ENCODE results near the gene SIX2. TPM values are rescaled to one million over a fixed set of nuclear protein-coding genes. Genes with fewer than 3 reads are reported as not detected.

Gene SIX2
- under 1 TPM; 0.04 to 0.09 TPM for polyA plus RNA-seq

DNA sequence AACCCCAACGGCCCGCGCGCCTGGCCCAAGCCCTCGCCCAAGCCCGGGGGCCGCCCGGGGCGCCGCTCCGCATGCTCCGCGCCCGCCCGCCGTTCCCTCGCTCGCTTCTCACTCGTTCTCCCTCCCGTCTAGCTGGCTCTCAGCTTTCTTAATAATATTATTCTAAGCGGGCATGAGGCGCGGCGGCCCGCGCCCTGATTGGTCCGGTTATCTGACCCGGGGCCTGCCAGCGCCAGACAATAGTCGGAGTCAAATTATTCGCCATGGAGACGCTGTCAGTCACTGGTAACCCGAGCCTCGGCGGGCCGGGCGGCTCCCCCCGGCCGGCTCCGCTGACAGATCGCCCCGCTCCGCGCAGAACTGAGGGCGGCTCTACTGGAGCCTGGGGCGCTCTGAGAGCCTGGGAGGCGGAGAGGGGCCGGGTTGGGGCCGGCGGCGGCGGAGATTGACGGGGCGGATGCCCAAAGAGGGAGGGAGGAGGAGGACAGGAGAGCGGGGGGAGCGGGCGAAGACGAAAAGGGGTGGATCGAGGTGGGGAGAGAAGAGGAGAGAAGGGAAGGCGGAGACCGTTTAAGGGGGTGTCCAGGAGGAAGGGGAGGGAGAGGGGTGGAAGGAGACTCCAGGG is at the start of gene SIX2:
TSS of gene SIX2 (minus strand) at position 150 of the 625 bp plus-strand sequence. CDS start 342 bp downstream, outside the sequence.
- H3K4me1 ChIP-seq (ENCODE audit: control insufficient read depth in 2 of 2, insufficient read depth in 2 of 2, low read length in 1 of 2): peaks cover 10 to 27% of the 10 kb centered on the region in 2 donors
- WGBS, 2 donors: 1 to 2% methylated on average over 48 to 61 of the region's 61 CpGs
- no peaks in the 10 kb centered on the region for H3K36me3 ChIP-seq (ENCODE audit: control insufficient read depth in 2 of 2, insufficient read depth in 2 of 2, low read length in 1 of 2)
- peak within 1 kb of the TSS; percentile 38 to 42 for H3K4me3 ChIP-seq (ENCODE audit: low read depth in 1 of 2, low read length in 2 of 2)
- H3K27ac ChIP-seq (ENCODE audit: low read depth in 2 of 2, low read length in 1 of 2): no peak within 1 kb of the TSS
- H3K27me3 ChIP-seq (ENCODE audit: control insufficient read depth in 1 of 2, insufficient read depth in 2 of 2, low read length in 2 of 2): peaks cover 12 to 34% of the 10 kb centered on the region in 2 donors
- peaks cover 0 to 3% of the 10 kb centered on the region in 2 donors for H3K9me3 ChIP-seq (ENCODE audit: control insufficient read depth in 2 of 2, insufficient read depth in 1 of 2, low read depth in 1 of 2, low read length in 1 of 2)

DNA sequence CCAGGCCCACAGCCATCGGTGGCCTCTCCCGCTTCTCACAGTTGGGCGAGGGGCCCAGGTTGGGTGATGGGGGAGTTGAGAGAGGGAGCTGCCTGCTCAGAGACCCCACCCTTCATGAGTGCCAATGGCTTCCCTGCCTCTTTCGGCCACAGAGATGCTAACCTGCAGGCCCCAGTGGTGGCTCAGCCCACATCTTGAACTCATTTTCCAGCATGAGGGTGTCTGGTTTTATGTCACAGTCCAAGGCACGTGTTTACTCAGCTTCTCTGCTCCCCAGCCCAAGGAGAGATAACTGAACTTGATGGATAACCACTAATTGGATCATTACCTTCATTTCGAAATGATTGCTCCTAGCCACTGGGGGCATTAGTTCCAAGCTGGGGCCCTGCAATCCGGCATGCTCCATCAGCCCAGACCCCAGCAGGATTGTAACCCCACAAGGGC is 45.9 kb upstream of the SIX2 start:
- no peak overlapping the region for H3K27ac ChIP-seq (ENCODE audit: low read depth in 2 of 2, low read length in 1 of 2)
- no peaks in the 10 kb centered on the region for H3K4me1 ChIP-seq (ENCODE audit: control insufficient read depth in 2 of 2, insufficient read depth in 2 of 2, low read length in 1 of 2)
- H3K4me3 ChIP-seq (ENCODE audit: low read depth in 1 of 2, low read length in 2 of 2): no peak overlapping the region
- no peaks in the 10 kb centered on the region for H3K27me3 ChIP-seq (ENCODE audit: control insufficient read depth in 1 of 2, insufficient read depth in 2 of 2, low read length in 2 of 2)
- no peaks in the 10 kb centered on the region for H3K9me3 ChIP-seq (ENCODE audit: control insufficient read depth in 2 of 2, insufficient read depth in 1 of 2, low read depth in 1 of 2, low read length in 1 of 2)
- no peaks in the 10 kb centered on the region for H3K36me3 ChIP-seq (ENCODE audit: control insufficient read depth in 2 of 2, insufficient read depth in 2 of 2, low read length in 1 of 2)
- WGBS, 2 donors: 77 to 81% methylated on average over 7 of the region's 7 CpGs

DNA sequence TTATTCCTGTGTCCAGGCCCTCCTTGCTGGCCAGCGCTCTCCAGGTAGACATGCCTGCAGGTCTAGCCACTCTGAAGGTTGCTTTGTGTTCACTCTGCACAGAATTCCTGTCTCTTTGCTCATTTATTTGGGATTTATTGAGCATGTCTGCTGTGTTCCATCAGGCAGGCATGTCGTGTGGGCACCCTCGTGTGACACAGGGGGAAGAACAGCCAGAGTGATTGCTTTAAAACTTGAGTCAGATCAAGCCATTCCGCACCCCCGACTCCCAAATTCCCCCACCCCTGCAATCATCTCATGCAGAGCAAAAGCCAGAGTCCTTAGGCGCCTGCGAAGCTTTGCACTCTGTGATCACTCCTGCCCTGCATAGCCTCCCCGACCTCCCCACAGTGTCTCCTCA is 44.7 kb upstream of the SIX2 start:
- H3K27ac ChIP-seq (ENCODE audit: low read depth in 2 of 2, low read length in 1 of 2): no peak overlapping the region
- WGBS, 2 donors: 68 to 79% methylated on average over 8 of the region's 8 CpGs
- no peak overlapping the region for H3K4me3 ChIP-seq (ENCODE audit: low read depth in 1 of 2, low read length in 2 of 2)

DNA sequence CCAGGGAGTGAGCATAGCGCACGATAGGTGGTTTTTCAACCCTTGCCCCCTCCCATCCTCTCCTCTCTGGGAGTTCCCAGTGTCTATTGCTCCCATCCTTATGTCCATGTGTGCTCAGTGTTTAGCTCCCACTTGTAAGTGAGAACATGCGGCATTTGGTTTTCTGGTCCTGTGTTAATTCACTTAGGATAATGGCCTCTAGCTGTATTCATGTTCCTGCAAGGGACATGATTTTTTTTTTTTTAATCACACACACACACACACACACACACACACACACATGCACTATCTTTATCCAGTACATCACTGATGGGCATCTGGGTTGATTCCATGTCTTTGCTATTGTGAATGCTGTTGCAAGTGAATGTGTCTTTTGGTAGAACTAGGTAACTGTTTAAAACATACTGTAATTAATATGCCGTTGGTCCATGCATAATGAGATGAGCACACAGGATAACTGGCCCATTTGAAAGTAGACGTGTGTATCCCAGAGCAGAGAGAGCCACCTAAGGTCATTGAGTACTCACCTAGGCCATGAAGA is 43.2 kb upstream of the SIX2 start:
- Histone ChIP-seq H3K4me1 (ENCODE audit: control insufficient read depth in 2 of 2, insufficient read depth in 2 of 2, low read length in 1 of 2) (no peaks in the 10 kb centered on the region), H3K4me3 (ENCODE audit: low read depth in 1 of 2, low read length in 2 of 2) (no peak overlapping the region), H3K27me3 (ENCODE audit: control insufficient read depth in 1 of 2, insufficient read depth in 2 of 2, low read length in 2 of 2) (no peaks in the 10 kb centered on the region), H3K27ac (ENCODE audit: low read depth in 2 of 2, low read length in 1 of 2) (no peak overlapping the region), H3K9me3 (ENCODE audit: control insufficient read depth in 2 of 2, insufficient read depth in 1 of 2, low read depth in 1 of 2, low read length in 1 of 2) (no peaks in the 10 kb centered on the region), H3K36me3 (ENCODE audit: control insufficient read depth in 2 of 2, insufficient read depth in 2 of 2, low read length in 1 of 2) (no peaks in the 10 kb centered on the region)
- 90% methylated on average over 5 of the region's 5 CpGs for WGBS, 2 donors

More for the DNA sequence above, 44.7 kb upstream of the SIX2 start:
- Histone ChIP-seq H3K36me3 (ENCODE audit: control insufficient read depth in 2 of 2, insufficient read depth in 2 of 2, low read length in 1 of 2) (no peaks in the 10 kb centered on the region), H3K9me3 (ENCODE audit: control insufficient read depth in 2 of 2, insufficient read depth in 1 of 2, low read depth in 1 of 2, low read length in 1 of 2) (no peaks in the 10 kb centered on the region), H3K27me3 (ENCODE audit: control insufficient read depth in 1 of 2, insufficient read depth in 2 of 2, low read length in 2 of 2) (no peaks in the 10 kb centered on the region), H3K4me1 (ENCODE audit: control insufficient read depth in 2 of 2, insufficient read depth in 2 of 2, low read length in 1 of 2) (no peaks in the 10 kb centered on the region)

DNA sequence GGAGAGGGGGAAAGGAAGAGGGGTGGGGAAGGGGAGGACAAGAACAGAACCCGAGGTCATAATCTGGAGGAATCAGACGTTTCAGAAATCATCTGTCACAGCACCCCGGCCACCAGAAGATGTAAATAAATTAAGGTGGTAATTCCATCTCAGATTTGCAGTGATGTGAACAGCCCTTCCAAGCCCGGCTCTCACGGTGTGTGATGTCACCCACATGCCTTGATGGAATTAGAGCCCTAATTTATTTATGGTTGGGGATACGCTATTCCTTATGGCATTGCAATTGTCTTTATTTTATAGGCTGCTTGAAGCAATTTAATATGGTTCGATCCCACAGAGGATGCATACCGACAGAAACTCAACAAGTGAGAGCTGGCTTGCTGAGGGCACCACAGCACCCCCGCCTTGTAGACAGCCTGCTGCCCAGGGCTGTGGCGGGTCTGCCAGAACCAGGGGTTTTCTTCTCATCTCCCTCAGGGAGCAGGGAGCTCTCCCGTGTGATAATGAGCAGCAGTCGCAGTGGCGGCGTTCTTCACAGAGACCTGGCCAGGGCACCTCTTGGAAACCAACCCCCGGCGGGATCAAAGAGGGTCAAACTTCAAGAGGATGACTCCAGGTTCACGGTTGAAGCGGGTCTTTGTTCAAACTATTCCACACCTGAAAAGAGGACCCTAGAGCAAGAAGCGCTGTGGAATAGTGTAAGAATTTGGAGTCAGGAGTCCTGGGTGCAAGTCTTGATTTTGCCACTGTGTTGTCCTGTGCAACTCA is 40.5 kb upstream of the SIX2 start:
- Histone ChIP-seq H3K9me3 (ENCODE audit: control insufficient read depth in 2 of 2, insufficient read depth in 1 of 2, low read depth in 1 of 2, low read length in 1 of 2) (no peaks in the 10 kb centered on the region), H3K27me3 (ENCODE audit: control insufficient read depth in 1 of 2, insufficient read depth in 2 of 2, low read length in 2 of 2) (no peaks in the 10 kb centered on the region), H3K4me3 (ENCODE audit: low read depth in 1 of 2, low read length in 2 of 2) (no peak overlapping the region), H3K36me3 (ENCODE audit: control insufficient read depth in 2 of 2, insufficient read depth in 2 of 2, low read length in 1 of 2) (no peaks in the 10 kb centered on the region), H3K4me1 (ENCODE audit: control insufficient read depth in 2 of 2, insufficient read depth in 2 of 2, low read length in 1 of 2) (no peaks in the 10 kb centered on the region), H3K27ac (ENCODE audit: low read depth in 2 of 2, low read length in 1 of 2) (no peak overlapping the region)
- 86 to 87% methylated on average over 19 of the region's 19 CpGs for WGBS, 2 donors

DNA sequence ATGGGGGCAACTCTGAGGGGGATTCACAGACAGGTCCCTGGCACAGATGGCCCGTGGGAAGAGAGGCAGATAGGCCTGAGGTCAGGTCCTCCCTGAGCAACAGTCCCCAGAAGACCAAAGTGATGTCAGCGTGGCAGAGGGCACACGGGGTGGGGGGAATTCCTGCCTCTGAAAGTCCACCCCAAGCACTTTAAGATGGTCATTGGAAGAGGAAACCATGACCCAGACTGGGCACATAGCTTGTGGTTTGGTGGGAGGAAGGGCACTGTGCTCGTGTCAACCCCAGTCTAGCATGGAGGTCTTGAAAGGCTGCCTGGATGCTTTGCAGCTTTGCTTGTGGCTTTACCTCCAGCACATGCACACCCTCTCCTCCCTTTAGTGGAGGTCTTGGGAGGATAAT is 38.0 kb upstream of the SIX2 start:
- Histone ChIP-seq H3K27me3 (ENCODE audit: control insufficient read depth in 1 of 2, insufficient read depth in 2 of 2, low read length in 2 of 2) (no peaks in the 10 kb centered on the region), H3K4me3 (ENCODE audit: low read depth in 1 of 2, low read length in 2 of 2) (no peak overlapping the region), H3K36me3 (ENCODE audit: control insufficient read depth in 2 of 2, insufficient read depth in 2 of 2, low read length in 1 of 2) (no peaks in the 10 kb centered on the region), H3K4me1 (ENCODE audit: control insufficient read depth in 2 of 2, insufficient read depth in 2 of 2, low read length in 1 of 2) (no peaks in the 10 kb centered on the region), H3K27ac (ENCODE audit: low read depth in 2 of 2, low read length in 1 of 2) (no peak overlapping the region), H3K9me3 (ENCODE audit: control insufficient read depth in 2 of 2, insufficient read depth in 1 of 2, low read depth in 1 of 2, low read length in 1 of 2) (no peaks in the 10 kb centered on the region)
- 59 to 74% methylated on average over 4 of the region's 4 CpGs for WGBS, 2 donors

DNA sequence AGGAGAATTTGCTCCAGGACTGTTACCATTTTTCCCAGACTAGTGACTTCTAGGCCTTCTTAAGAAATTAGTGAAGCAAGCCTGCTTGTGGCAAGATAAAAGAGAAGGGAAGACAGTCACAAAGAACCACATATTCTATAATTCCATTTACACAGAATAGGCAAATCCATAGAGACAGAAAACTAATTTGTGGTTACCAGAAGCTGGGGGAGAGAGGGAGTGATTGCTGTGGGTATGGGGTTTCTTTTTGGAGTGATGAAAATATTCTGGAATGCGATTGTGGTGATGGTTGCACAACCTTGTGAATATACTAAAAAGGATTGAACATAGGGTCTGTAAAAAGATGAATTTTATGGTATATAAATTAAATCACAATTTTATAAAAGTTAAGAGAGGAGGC is 37.5 kb upstream of the SIX2 start:
- Histone ChIP-seq H3K9me3 (ENCODE audit: control insufficient read depth in 2 of 2, insufficient read depth in 1 of 2, low read depth in 1 of 2, low read length in 1 of 2) (no peaks in the 10 kb centered on the region), H3K4me3 (ENCODE audit: low read depth in 1 of 2, low read length in 2 of 2) (no peak overlapping the region), H3K27me3 (ENCODE audit: control insufficient read depth in 1 of 2, insufficient read depth in 2 of 2, low read length in 2 of 2) (no peaks in the 10 kb centered on the region), H3K27ac (ENCODE audit: low read depth in 2 of 2, low read length in 1 of 2) (no peak overlapping the region), H3K4me1 (ENCODE audit: control insufficient read depth in 2 of 2, insufficient read depth in 2 of 2, low read length in 1 of 2) (no peaks in the 10 kb centered on the region), H3K36me3 (ENCODE audit: control insufficient read depth in 2 of 2, insufficient read depth in 2 of 2, low read length in 1 of 2) (no peaks in the 10 kb centered on the region)
- 95 to 98% methylated on average over 1 of the region's 1 CpG for WGBS, 2 donors

DNA sequence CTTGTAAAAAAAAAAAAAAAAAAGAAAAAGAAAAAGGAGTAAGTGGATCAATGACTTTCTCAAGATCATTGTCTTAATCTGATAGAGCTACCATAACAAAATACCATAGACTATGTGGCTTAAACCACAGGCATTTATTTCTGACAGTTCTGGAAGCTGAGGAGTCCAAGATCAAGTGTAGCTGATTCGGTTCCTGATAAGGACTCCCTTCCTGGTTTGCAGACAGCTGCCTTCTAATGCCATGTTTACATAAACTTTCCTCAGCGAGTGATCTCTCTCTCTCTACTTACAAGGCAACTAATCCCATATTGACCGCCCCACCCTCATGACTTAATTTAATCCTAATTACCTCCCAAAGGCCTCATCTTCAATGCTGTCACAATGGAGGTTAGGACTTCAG is 36.5 kb upstream of the SIX2 start:
- H3K27ac ChIP-seq (ENCODE audit: low read depth in 2 of 2, low read length in 1 of 2): no peak overlapping the region
- H3K9me3 ChIP-seq (ENCODE audit: control insufficient read depth in 2 of 2, insufficient read depth in 1 of 2, low read depth in 1 of 2, low read length in 1 of 2): no peaks in the 10 kb centered on the region
- H3K4me3 ChIP-seq (ENCODE audit: low read depth in 1 of 2, low read length in 2 of 2): no peak overlapping the region
- WGBS, 2 donors: 69 to 73% methylated on average over 3 of the region's 3 CpGs
- no peaks in the 10 kb centered on the region for H3K27me3 ChIP-seq (ENCODE audit: control insufficient read depth in 1 of 2, insufficient read depth in 2 of 2, low read length in 2 of 2)
- no peaks in the 10 kb centered on the region for H3K4me1 ChIP-seq (ENCODE audit: control insufficient read depth in 2 of 2, insufficient read depth in 2 of 2, low read length in 1 of 2)
- no peaks in the 10 kb centered on the region for H3K36me3 ChIP-seq (ENCODE audit: control insufficient read depth in 2 of 2, insufficient read depth in 2 of 2, low read length in 1 of 2)

DNA sequence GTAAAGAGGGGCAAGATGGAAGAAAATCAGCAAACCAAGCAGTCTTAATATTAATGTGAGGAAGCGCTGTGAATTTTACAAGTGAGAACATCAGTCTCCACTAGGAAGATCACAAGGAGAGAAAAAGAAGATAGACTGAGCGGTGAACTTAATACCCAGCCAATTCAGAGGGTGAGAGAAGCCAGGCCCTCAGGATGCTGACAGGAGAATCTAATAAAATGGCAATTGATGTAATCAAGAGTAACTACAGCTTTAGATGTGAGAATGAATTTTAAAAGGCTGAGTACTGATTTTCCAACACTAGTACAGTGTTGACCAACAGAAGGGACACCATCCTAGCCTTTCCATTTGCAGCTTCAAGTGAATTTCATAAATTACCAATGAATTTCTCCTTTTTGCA is 35.7 kb upstream of the SIX2 start:
- WGBS, 2 donors: 77 to 97% methylated on average over 2 of the region's 2 CpGs

More for the DNA sequence above, 35.7 kb upstream of the SIX2 start:
- H3K36me3 ChIP-seq (ENCODE audit: control insufficient read depth in 2 of 2, insufficient read depth in 2 of 2, low read length in 1 of 2): no peaks in the 10 kb centered on the region
- H3K9me3 ChIP-seq (ENCODE audit: control insufficient read depth in 2 of 2, insufficient read depth in 1 of 2, low read depth in 1 of 2, low read length in 1 of 2): no peaks in the 10 kb centered on the region
- H3K27me3 ChIP-seq (ENCODE audit: control insufficient read depth in 1 of 2, insufficient read depth in 2 of 2, low read length in 2 of 2): no peaks in the 10 kb centered on the region
- no peak overlapping the region for H3K27ac ChIP-seq (ENCODE audit: low read depth in 2 of 2, low read length in 1 of 2)
- H3K4me1 ChIP-seq (ENCODE audit: control insufficient read depth in 2 of 2, insufficient read depth in 2 of 2, low read length in 1 of 2): no peaks in the 10 kb centered on the region
- no peak overlapping the region for H3K4me3 ChIP-seq (ENCODE audit: low read depth in 1 of 2, low read length in 2 of 2)

Measured in esophagus (tissue), 2 donors.